Transverse colon (tissue), 4 donors: Measurements from ENCODE around the gene ATP2B1. TPM values are rescaled to one million over a fixed set of nuclear protein-coding genes. Genes with fewer than 3 reads are reported as not detected.

Experiments used
- DNase-seq: peaks from one replicate; pipeline ENCODE4 v3.0.0-alpha.2; 2019
- H3K27ac ChIP-seq, 4 donors: fragments of 200-600 bp; sonication (generic); 2 replicates each; pipeline ENCODE4 v1.5.1; 2016 to 2018; ENCODE audit warnings: inconsistent platforms in 4 of 4
- H3K27me3 ChIP-seq: fragments of 200-600 bp; sonication (generic); 2 replicates; pipeline ENCODE4 v1.5.1; 2017; ENCODE audit warnings: inconsistent platforms
- H3K36me3 ChIP-seq, 4 donors: fragments of 200-600 bp; sonication (generic); 2 replicates each; pipeline ENCODE4 v1.5.1; 2017 to 2019; ENCODE audit warnings: inconsistent platforms in 4 of 4
- H3K4me1 ChIP-seq, 4 donors: fragments of 200-600 bp; sonication (generic); 2 replicates each; pipeline ENCODE4 v1.5.1; 2017 to 2020; ENCODE audit warnings: inconsistent platforms in 4 of 4
- H3K4me3 ChIP-seq, 4 donors: fragments of 200-600 bp; sonication (generic); 1 replicate in 1 of 4; 2 replicates in 3 of 4; pipeline versions ENCODE4 v1.5.1 to v1.6.1; 2017 to 2019; ENCODE audit warnings: inconsistent platforms in 4 of 4
- H3K9me3 ChIP-seq, 2 donors: fragments of 200-600 bp; sonication (generic); 2 replicates each; pipeline ENCODE4 v1.5.1; 2017 to 2019; ENCODE audit warnings: inconsistent platforms in 2 of 2
- CTCF ChIP-seq, 5 experiments: fragments of 200-600 bp in 3 of 5; fragments of 450-650 bp in 2 of 5; sonication (generic) in 3 of 5; IDR thresholded peaks; 1 replicate in 2 of 5; 2 replicates in 3 of 5; pipeline ENCODE4 v1.5.1; 2016 to 2017; ENCODE audit warnings: antibody characterized with exemption in 5 of 5, inconsistent platforms in 3 of 5, mild to moderate bottlenecking in 2 of 5, moderate library complexity in 1 of 5
- EP300 ChIP-seq: sonication (generic); formaldehyde crosslinking; IDR thresholded peaks from one replicate; pipeline ENCODE4 v1.6.1; 2017; ENCODE audit warnings: antibody characterized with exemption, low read depth
- POLR2A ChIP-seq: fragments of 450-650 bp; IDR thresholded peaks from one replicate; pipeline ENCODE4 v1.6.1; 2016; ENCODE audit warnings: antibody characterized with exemption, mild to moderate bottlenecking, moderate library complexity
- POLR2AphosphoS5 ChIP-seq, 3 donors: sonication (generic); formaldehyde crosslinking; IDR thresholded peaks; one replicate each; pipeline ENCODE4 v1.6.1; 2016; ENCODE audit warnings: antibody characterized with exemption in 3 of 3
- WGBS, 2 donors: methylation state at CpG; one replicate each; pipeline ENCODE4 v1.1.5; 2018; ENCODE audit warnings: low coverage in 1 of 2; 5-methylcytosine and 5-hydroxymethylcytosine counted together
- in situ Hi-C, 4 donors: fragments of 200-750 bp; cut with MboI; loops; one replicate each; pipeline versions ENCODE4 v1.15.0 to v1.15.1; 2017; ENCODE audit warnings: low sequenced_read_pairs in 3 of 4, low pct_ligation_motif_present in 1 of 4, low pct_unique_long_range_greater_than_20kb in 1 of 4
- intact Hi-C: fragments of 100-400 bp; cut with DNase I; formaldehyde crosslinking; loops from one replicate; pipeline ENCODE4 v1.15.1; 2023; ENCODE audit warnings: low total_unique reads
- total RNA-seq, 4 donors: library from RNA; depleted of rRNA; stranded (reverse); fragments of >200 nt; gene quantifications; one replicate each; pipeline ENCODE4 v1.1.0, GENCODE V29; 2016

ATP2B1 gene
- total RNA-seq, 4 donors from 2014 or later, result 52.7 to 235 (median 104) TPM

- peaks cover 0 to 17% (median 10%) of the 10 kb centered on the region in 4 donors for H3K4me1 ChIP-seq
- H3K27me3 ChIP-seq, result no peaks in the 10 kb centered on the region
- in situ Hi-C loops, result loop anchor here in 3 of 4 donors (10.0 kb wide), 2 partner anchors 421 to 561 kb away; no protein-coding TSS in a partner anchor
- DNase-seq, result no peak
- 96% methylated on average over 1 of the region's 1 CpG; no CpG with 5 or more reads in 1 of the 2 donors for WGBS, 2 donors
- H3K9me3 ChIP-seq, result no peaks in the 10 kb centered on the region
- no peak overlapping the region for H3K27ac ChIP-seq
- intact Hi-C loops, result no loop called here
- H3K4me3 ChIP-seq, result no peak overlapping the region
- no peak for TF ChIP-seq EP300
- no peak for TF ChIP-seq POLR2AphosphoS5 (IDR thresholded peaks at IDR 0.05)
- TF ChIP-seq POLR2A, result no peak
- TF ChIP-seq CTCF (IDR thresholded peaks at IDR 0.05), result no peak
- no peaks in the 10 kb centered on the region for H3K36me3 ChIP-seq
Measured at GRCh38 chr12:89544022-89544421, 164.6 kb downstream of the ATP2B1 start.

- in situ Hi-C loops (loop anchor here in 3 of 4 donors (10.0 kb wide), 2 partner anchors 422 to 562 kb away; no protein-coding TSS in a partner anchor), intact Hi-C loops (no loop called here)
- H3K27me3 ChIP-seq, result no peaks in the 10 kb centered on the region
Measured at GRCh38 chr12:89542912-89543592, 165.6 kb downstream of the ATP2B1 start.

GRCh38 chr12:89542236-89542635 is 166.4 kb downstream of the ATP2B1 start:
- intact Hi-C loops, result no loop called here
- TF ChIP-seq CTCF (IDR thresholded peaks at IDR 0.05) (no peak), POLR2AphosphoS5 (IDR thresholded peaks at IDR 0.05) (no peak), POLR2A (no peak), EP300 (no peak)
- no peak overlapping the region for H3K27ac ChIP-seq
- no peaks in the 10 kb centered on the region for H3K36me3 ChIP-seq
- H3K4me3 ChIP-seq, result no peak overlapping the region
- peaks cover 0 to 17% (median 11%) of the 10 kb centered on the region in 4 donors for H3K4me1 ChIP-seq
- H3K27me3 ChIP-seq, result no peaks in the 10 kb centered on the region
- H3K9me3 ChIP-seq, result no peaks in the 10 kb centered on the region
- in situ Hi-C loops, result loop anchor here in 3 of 4 donors (10.0 kb wide), 2 partner anchors 423 to 563 kb away; no protein-coding TSS in a partner anchor
- 87 to 92% methylated on average over 2 of the region's 2 CpGs for WGBS, 2 donors
- DNase-seq, result no peak

More at GRCh38 chr12:89542912-89543592, 165.6 kb downstream of the ATP2B1 start:
- no peaks in the 10 kb centered on the region for H3K9me3 ChIP-seq
- H3K4me1 ChIP-seq, result peaks cover 0 to 17% (median 10%) of the 10 kb centered on the region in 4 donors
- peak; percentile 77 for DNase-seq
- H3K4me3 ChIP-seq, result no peak overlapping the region
- no peaks in the 10 kb centered on the region for H3K36me3 ChIP-seq
- TF ChIP-seq EP300 (no peak), CTCF (IDR thresholded peaks at IDR 0.05) (peak; percentile 81 to 92 (median 85))
- H3K27ac ChIP-seq, result no peak overlapping the region
- WGBS, 2 donors, result 15 to 17% methylated on average over 3 to 6 of the region's 6 CpGs

- no peaks in the 10 kb centered on the region for H3K9me3 ChIP-seq
- TF ChIP-seq EP300 (no peak), POLR2AphosphoS5 (IDR thresholded peaks at IDR 0.05) (no peak), CTCF (IDR thresholded peaks at IDR 0.05) (no peak), POLR2A (no peak)
- 76% methylated on average over 3 of the region's 3 CpGs; no CpG with 5 or more reads in 1 of the 2 donors for WGBS, 2 donors
- peaks cover 0 to 20% (median 13%) of the 10 kb centered on the region in 4 donors for H3K4me1 ChIP-seq
- H3K27ac ChIP-seq, result no peak overlapping the region
- DNase-seq, result no peak
- H3K4me3 ChIP-seq, result no peak overlapping the region
- no peaks in the 10 kb centered on the region for H3K36me3 ChIP-seq
- intact Hi-C loops (no loop called here), in situ Hi-C loops (loop anchor here in 3 of 4 donors (10.0 kb wide), 2 partner anchors 424 to 564 kb away; no protein-coding TSS in a partner anchor)
- no peaks in the 10 kb centered on the region for H3K27me3 ChIP-seq
Measured at GRCh38 chr12:89540586-89540985, 168.1 kb downstream of the ATP2B1 start.
